GM11168 (cell line): ENCODE data around the gene NRCAM.

Experiments
- in situ Hi-C: fragments of 300-500 bp; cut with MboI; formaldehyde crosslinking; loops from one replicate; pipeline ENCODE4 v1.12.0; 2022; ENCODE audit warnings: low sequenced_read_pairs; ENCODE audit not compliant: unreplicated experiment

The NRCAM gene

DNA sequence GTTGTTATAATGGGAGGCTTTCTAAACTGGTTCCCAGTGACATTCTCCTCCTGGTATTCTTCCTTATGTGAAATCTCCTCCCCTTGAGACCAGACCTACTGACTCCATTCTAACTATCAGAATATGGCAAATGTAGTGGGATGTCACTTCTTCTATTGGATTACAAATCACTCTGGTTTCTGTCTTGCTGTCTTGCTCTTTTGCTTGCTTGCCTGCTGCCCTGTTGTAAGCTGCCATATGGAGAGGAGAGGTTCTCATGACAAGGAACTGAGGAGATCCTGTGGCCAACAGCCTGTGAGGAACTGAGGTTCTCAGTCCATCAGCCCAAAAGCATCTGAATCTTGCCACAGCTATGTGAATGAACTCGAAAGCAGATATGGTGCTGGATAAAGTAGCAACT, 4.7 kb upstream of the NRCAM start:
- in situ Hi-C loops, result no loop called here

- in situ Hi-C loops, result no loop called here
Observed at GRCh38 chr7:108459922-108460551, 3.8 kb upstream of the NRCAM start.

DNA sequence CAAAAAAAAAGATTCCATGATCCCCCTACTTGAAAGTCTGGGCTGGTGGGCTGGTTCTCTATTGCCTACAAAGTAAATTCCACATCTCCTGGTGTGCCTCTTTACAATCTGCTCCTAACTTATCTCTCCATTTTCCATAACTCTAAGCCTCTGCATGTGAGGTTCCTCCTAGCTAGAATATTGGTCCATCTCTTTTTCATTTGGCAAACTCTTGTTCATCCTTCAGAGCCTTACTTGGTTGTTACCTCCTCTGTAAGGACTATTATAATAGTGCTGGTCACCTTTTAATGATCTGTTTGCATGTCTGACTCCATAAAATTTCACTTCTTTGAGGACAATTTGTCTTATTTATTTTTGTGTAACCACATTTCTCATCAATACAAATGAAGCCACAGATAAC, 1.6 kb upstream of the NRCAM start:
- in situ Hi-C loops, result no loop called here

DNA sequence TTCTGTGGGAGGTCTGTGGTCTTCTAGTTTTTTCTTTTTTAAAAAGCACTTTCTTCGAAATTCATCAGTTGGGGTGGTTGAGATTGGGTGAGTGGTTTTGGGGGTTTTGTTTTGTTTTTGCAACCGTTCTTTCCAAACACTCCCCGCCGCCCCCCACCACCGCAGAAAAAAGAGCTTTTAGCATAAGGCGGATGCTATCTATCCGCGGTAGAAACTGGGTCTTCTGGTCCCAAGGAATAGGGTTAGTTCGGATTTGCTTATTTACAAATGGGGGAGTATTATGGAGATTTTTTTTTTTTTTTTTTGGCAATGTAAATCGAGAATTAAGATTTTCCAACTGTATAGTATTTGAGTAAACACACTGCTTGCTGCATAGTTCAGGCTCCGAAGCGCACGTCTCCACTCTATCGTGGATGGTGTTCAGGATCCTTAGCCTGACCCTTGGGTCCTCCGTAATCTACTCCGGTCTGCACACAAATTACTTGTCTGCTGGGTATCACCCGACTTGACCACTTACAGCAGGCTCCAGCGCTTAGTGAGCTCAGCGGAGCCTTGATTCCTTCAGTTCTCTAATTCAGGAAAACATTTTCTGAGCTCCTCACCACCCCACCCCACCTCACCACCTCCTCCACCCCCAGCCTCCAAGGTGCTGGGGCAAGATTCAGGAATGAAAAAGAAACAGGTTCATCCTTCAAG, 757 bp upstream of the NRCAM start:
- in situ Hi-C loops, result no loop called here

DNA sequence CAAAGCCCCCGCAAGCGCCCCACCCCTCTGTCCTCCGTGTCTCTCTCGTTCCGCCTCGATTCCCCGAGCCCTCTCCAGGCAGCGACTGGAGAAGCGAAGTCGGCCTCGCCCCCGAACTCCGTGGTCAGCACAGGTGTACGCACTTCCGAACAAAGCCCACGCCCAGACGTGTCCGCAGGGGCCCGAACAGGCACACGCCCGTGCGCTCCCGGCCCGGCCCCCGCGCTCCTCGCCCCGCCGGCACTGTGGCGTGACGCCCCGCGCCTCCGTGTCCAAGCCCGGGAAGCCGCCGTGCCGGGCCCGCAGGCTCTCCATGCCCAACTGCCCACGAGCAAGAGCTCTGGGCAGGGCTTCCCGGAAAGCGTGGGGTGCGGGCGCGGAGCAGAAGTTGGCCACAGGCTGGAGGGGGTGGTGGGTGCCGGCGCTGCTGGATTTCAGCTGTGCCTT, 662 bp downstream of the NRCAM start:
- in situ Hi-C loops, result no loop called here

DNA sequence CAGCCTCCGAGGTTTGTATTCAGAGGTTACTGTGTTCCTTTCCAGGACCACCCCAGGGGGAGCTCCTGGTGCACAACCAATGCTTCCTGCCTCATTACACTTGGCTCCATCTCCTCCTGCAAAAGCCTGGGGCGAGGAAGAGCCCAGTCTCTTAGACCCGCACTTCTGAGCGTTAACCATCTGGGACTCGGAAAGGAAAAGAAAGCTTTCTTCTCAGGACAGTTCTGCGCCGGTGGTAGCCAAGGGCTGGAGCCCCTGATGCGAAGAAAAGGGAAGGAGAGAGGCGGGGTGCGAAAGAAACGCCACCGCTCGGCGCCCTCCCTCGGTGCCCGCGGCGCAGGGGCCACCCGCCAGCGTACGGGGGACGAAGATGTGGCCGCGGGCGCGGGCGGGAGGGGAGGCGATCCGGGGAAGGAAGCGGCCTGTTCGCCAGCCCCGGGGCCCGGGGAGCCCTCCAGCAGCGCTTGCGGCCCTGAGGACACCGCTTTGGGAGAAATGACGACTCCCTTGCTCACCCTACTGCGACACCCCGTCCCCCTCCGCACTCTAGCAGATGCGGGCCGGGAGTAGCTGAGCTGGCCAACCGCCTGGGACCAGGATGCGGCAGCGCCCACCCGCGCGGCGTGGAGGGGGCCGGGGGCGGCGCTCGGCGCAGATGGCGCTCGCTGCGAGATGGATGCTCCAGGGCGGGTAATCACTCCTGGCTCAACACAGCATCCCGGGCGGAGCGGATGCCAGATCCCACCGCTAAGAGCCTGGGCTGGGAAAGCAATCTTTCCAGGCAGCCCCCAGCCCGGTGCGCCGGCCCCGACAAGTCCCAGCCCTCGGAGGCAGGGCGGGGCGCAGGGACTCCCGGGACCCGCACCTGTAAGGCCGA, 1.3 kb downstream of the NRCAM start:
- in situ Hi-C loops, result no loop called here

GRCh38 chr7:108454317-108454673, 1.9 kb downstream of the NRCAM start:
- in situ Hi-C loops, result no loop called here

DNA sequence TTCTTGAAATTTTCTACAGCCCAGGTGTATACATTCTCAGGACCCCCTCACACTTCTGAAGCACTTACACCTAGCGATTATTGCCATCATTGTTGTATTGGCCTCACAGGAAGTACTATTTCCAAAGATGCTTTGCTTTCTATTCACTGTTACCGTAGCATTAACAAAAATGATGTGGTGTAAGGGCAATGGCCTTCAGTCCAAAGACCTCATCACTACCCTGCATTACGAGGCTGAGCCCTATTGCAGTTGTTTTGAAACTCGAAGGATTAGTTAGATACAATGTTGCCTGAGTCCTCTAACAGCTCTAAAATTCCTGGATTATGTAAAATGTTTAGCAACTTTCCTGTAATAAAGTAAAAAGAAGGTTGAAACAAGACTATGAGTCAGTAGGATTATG, 2.9 kb downstream of the NRCAM start:
- in situ Hi-C loops, result no loop called here

GRCh38 chr7:108452707-108453106, 3.5 kb downstream of the NRCAM start:
- in situ Hi-C loops, result no loop called here

DNA sequence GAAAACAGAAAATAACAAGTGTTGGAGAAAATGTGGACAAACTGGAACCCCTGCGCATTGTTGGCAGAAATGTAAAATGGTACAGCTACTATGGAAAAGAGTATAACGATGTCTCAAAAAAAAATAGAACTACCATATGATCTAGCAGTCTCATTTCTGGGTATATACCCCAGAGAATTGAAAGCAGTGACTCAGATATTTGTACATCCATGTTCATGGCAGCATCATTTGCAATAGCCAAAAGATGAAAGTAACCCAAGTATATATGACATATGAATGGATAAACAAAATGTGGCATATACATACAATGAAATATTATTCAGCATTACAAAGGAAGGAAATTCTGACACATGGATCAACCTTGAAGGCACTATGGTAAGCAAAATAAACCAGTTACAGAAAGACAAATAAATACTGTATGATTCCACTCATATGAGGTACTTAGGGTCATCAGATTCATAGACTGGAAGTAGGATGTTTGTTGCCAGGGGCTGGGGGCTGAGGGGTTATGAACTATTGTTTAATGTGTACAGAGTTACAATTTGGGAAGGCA, 4.9 kb downstream of the NRCAM start:
- in situ Hi-C loops, result no loop called here

DNA sequence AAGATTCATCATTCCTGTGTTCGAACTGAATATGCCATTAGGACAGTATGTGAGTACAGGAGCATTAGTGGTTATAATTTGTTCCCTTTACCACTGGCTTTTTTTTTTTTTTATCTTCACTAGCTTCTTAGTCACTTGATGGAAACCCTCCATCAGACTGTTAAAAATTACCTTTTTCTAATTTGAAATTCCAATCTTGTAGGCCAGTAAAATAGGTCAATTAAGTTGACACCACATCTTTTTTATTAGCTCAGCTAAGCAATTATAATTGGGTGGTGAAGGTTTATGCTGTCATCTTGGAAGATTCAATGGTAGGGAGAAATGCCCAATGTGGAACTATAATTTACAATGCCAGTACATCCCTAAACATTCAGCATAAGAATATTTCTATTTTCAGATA, 6.1 kb downstream of the NRCAM start:
- in situ Hi-C loops, result no loop called here

DNA sequence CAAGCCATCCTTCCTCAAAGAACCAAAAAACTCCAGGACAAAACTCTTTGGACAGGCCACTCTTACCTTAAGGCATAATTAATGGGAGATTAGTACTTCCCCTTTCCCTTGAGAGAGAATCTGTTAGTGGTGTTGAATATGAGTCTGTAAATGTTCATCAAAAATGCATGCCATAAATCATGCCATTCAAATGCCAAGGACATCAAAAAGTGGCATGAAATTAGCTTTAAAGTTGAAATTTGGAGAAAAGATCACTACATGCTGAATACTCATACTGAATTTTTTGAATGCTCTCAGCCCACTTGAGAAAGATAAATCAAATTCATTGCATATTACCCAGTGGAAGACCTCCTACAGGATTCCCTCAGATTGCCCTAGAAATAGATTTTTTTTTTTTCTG, 6.7 kb downstream of the NRCAM start:
- in situ Hi-C loops, result no loop called here

GRCh38 chr7:108448584-108449505, 7.4 kb downstream of the NRCAM start:
- in situ Hi-C loops, result no loop called here

DNA sequence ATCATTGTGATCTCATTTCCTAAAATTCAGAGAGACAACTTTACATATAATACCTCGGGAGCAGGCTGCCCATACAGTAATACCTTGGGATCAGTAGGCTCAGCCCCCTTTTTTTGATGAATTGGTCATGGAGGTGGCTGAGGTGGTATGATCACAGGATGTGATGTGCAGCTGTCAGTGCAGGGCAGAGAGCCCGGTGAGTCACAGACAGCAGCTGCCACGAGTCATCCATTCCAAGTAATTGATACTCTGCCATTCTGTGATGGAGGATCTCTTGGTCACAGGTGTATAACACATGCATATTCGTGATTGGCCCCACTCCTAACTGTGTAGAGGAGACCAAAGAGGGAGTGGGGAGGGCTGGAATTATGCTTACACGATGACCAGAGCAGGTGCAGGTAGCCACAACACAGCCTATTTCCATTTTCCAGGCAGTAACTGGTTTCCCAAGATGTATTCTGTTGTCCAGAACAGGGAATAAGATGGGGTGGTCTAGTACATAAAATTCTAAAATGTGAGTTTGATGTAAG, 14.1 kb downstream of the NRCAM start:
- in situ Hi-C loops, result no loop called here

DNA sequence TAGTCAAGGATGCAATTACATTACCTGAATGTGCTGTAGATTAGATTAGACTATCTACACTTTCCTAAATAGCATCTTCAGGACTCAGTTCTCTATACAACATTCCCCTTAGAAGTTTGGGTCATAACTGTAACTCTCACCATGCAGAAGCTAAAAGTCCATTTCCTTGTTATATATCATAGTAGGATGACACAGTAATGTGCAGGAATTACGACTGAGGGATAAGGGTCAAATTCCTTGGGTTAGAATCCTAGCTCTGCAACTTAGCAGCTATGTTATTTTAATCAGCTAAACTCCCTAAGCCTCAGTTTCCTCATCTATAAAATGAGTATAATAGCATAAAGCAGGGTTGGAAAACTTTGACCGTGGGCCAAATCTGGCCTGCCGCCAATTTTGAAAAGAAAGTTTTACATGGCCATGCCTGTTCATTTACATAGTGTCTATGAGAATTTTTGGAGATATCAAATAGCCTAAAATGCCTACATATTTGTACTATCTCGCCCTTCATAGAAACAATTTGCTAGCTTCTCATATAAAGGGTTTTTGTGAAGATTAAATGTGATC, 14.8 kb downstream of the NRCAM start:
- in situ Hi-C loops, result no loop called here

GRCh38 chr7:108440613-108441012, 15.6 kb downstream of the NRCAM start:
- in situ Hi-C loops, result no loop called here

DNA sequence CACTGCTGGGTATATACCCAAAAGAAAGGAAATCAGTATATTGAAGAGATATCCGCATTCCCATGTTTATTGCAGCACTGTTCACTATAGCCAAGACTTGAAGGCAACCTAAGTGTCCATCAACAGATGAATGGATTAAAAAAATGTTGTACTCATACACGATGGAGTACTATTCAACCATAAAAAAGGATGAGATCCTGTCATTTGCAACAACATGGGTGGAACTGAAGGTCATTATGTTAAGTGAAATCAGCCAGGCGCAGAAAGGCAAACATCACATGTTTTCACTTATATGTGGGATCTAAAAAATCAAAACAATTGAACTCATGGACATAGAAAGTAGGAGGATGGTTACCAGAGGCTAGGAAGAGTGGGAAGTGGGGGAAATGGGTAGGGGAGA, 19.3 kb downstream of the NRCAM start:
- in situ Hi-C loops, result no loop called here

- in situ Hi-C loops, result no loop called here
Observed at GRCh38 chr7:108434010-108434409, 22.2 kb downstream of the NRCAM start.

GRCh38 chr7:108431099-108431498, 25.1 kb downstream of the NRCAM start:
- in situ Hi-C loops, result no loop called here
